ENCODE results near the gene AMER2. TPM values are rescaled to one million over a fixed set of nuclear protein-coding genes. Genes with fewer than 3 reads are reported as not detected.
A peak's percentile ranks its signal among the peaks of the same experiment; 100 is the strongest.

Gene AMER2
- total and polyA plus RNA-seq, 9 of the 15 experiments (the other 6 are each of a cell fraction or from before 2014, with no cell fraction given) = not detected

GRCh38 chr13:25114220-25114619 is 57.9 kb downstream of the AMER2 start (continued):
- TF ChIP-seq, protein P1, sequence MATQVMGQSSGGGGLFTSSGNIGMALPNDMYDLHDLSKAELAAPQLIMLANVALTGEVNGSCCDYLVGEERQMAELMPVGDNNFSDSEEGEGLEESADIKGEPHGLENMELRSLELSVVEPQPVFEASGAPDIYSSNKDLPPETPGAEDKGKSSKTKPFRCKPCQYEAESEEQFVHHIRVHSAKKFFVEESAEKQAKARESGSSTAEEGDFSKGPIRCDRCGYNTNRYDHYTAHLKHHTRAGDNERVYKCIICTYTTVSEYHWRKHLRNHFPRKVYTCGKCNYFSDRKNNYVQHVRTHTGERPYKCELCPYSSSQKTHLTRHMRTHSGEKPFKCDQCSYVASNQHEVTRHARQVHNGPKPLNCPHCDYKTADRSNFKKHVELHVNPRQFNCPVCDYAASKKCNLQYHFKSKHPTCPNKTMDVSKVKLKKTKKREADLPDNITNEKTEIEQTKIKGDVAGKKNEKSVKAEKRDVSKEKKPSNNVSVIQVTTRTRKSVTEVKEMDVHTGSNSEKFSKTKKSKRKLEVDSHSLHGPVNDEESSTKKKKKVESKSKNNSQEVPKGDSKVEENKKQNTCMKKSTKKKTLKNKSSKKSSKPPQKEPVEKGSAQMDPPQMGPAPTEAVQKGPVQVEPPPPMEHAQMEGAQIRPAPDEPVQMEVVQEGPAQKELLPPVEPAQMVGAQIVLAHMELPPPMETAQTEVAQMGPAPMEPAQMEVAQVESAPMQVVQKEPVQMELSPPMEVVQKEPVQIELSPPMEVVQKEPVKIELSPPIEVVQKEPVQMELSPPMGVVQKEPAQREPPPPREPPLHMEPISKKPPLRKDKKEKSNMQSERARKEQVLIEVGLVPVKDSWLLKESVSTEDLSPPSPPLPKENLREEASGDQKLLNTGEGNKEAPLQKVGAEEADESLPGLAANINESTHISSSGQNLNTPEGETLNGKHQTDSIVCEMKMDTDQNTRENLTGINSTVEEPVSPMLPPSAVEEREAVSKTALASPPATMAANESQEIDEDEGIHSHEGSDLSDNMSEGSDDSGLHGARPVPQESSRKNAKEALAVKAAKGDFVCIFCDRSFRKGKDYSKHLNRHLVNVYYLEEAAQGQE (IDR thresholded peaks at IDR 0.05; ENCODE audit: borderline replicate concordance) = peak; percentile 75; the same call in 1 of the 2 replicates
- TF ChIP-seq, protein P1 (CRISPR knock-in tag; IDR thresholded peaks at IDR 0.05; ENCODE audit: low read depth) = no peak
- no peak for TF ChIP-seq MEF2A (IDR thresholded peaks at IDR 0.05; ENCODE audit: control insufficient read depth, low read depth, low read length)
- TF ChIP-seq, protein P2, sequence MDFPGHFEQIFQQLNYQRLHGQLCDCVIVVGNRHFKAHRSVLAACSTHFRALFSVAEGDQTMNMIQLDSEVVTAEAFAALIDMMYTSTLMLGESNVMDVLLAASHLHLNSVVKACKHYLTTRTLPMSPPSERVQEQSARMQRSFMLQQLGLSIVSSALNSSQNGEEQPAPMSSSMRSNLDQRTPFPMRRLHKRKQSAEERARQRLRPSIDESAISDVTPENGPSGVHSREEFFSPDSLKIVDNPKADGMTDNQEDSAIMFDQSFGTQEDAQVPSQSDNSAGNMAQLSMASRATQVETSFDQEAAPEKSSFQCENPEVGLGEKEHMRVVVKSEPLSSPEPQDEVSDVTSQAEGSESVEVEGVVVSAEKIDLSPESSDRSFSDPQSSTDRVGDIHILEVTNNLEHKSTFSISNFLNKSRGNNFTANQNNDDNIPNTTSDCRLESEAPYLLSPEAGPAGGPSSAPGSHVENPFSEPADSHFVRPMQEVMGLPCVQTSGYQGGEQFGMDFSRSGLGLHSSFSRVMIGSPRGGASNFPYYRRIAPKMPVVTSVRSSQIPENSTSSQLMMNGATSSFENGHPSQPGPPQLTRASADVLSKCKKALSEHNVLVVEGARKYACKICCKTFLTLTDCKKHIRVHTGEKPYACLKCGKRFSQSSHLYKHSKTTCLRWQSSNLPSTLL (IDR thresholded peaks at IDR 0.05) = no peak
- TF ChIP-seq BACH1 (tag; IDR thresholded peaks at IDR 0.05) = no peak
- no peak for TF ChIP-seq ZNF133 (CRISPR knock-in tag; IDR thresholded peaks at IDR 0.05)
- no peak for TF ChIP-seq MECOM (CRISPR knock-in tag; IDR thresholded peaks at IDR 0.05)
- TF ChIP-seq TFAP4 (CRISPR knock-in tag; IDR thresholded peaks at IDR 0.05; ENCODE audit: borderline replicate concordance) = peak; percentile 38; the same call in 1 of the 2 replicates
- TF ChIP-seq ZNF561 (CRISPR knock-in tag; conservative IDR thresholded peaks at IDR 0.05) = no peak
- peak; percentile 55 to 76 for TF ChIP-seq RAD21 (CRISPR knock-in tag; conservative IDR thresholded peaks at IDR 0.05 in 1 of 2, IDR thresholded peaks at IDR 0.05 in 1 of 2)
- TF ChIP-seq RBM25 (IDR thresholded peaks at IDR 0.05; ENCODE audit: low read depth, low read length, severe bottlenecking) = no peak

All from K562 (cell line).